ENCODE measurements around the gene CHPF.

GRCh38 chr2:219533930-219534661 is 9.5 kb downstream of the CHPF start:
- TF ChIP-seq GATA2 (IDR thresholded peaks at IDR 0.05; ENCODE audit: insufficient read depth, insufficient read length, low read depth, low read length) (no peak), CTCF (IDR thresholded peaks at IDR 0.05; ENCODE audit: extremely low read depth in 1 of 2, insufficient read depth in 1 of 2, low read depth in 1 of 2, low read length in 2 of 2) (no peak), POLR2AphosphoS5 (IDR thresholded peaks at IDR 0.05; ENCODE audit: insufficient read depth, low read depth, low read length) (no peak), EZH2 (IDR thresholded peaks at IDR 0.05; ENCODE audit: borderline replicate concordance, low read depth, low read length, severe bottlenecking) (no peak), MAX (IDR thresholded peaks at IDR 0.05; ENCODE audit: insufficient read depth, insufficient read length) (no peak), POLR2A (IDR thresholded peaks at IDR 0.05; ENCODE audit: low read depth, low read length) (no peak), JUN (IDR thresholded peaks at IDR 0.05; ENCODE audit: borderline replicate concordance, insufficient read depth, insufficient read length, low read depth) (no peak), MYC (IDR thresholded peaks at IDR 0.05; ENCODE audit: low read depth, low read length) (no peak), FOS (IDR thresholded peaks at IDR 0.05; ENCODE audit: borderline replicate concordance, insufficient read depth, low read length) (no peak)
